Upper lobe of left lung (tissue), 4 donors: ENCODE data around the gene CASP3.

ENCODE experiments used
- POLR2A ChIP-seq, 4 donors: fragments of 450-650 bp; IDR thresholded peaks; one replicate each; pipeline ENCODE4 v1.5.1; 2016 to 2017; ENCODE audit warnings: antibody characterized with exemption in 4 of 4, mild to moderate bottlenecking in 2 of 4
- TF ChIP-seq, protein P1 (sequence below), 6 experiments: fragments of 450-650 bp in 4 of 6; fragments of 200-600 bp in 2 of 6; sonication (generic) in 2 of 6; IDR thresholded peaks; one replicate each; pipeline ENCODE4 v1.5.1; 2016 to 2019; ENCODE audit warnings: antibody characterized with exemption in 6 of 6

DNA sequence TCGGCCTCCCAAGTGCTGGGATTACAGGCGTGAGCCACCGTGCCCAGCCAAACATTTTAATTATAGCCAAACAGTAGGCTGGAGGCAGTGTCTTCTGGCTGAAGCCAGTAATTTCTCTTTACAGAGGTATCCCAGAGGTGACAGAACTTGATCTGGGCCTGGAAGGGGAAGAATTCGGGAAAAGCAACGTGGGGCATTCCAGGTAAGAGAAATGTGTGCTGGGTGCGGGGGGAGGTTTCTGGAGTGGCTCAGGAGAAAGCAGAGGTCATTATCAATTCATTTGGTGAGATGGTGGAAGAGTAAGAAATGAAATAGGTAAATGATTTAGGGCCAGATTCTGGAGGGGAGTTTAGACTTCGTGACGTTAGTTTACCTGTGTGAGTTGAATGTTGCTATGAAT, 2.7 kb upstream of the CASP3 start:
- TF ChIP-seq, protein P1, sequence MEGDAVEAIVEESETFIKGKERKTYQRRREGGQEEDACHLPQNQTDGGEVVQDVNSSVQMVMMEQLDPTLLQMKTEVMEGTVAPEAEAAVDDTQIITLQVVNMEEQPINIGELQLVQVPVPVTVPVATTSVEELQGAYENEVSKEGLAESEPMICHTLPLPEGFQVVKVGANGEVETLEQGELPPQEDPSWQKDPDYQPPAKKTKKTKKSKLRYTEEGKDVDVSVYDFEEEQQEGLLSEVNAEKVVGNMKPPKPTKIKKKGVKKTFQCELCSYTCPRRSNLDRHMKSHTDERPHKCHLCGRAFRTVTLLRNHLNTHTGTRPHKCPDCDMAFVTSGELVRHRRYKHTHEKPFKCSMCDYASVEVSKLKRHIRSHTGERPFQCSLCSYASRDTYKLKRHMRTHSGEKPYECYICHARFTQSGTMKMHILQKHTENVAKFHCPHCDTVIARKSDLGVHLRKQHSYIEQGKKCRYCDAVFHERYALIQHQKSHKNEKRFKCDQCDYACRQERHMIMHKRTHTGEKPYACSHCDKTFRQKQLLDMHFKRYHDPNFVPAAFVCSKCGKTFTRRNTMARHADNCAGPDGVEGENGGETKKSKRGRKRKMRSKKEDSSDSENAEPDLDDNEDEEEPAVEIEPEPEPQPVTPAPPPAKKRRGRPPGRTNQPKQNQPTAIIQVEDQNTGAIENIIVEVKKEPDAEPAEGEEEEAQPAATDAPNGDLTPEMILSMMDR (IDR thresholded peaks at IDR 0.05), result no peak
- TF ChIP-seq POLR2A (IDR thresholded peaks at IDR 0.05), result no peak
